SK-N-SH treated with all-trans-retinoic acid at 6 μM for 48 hours (cell line): Measurements from ENCODE around the gene FOSB.

Source experiments
- ARNTL ChIP-seq: fragments of 450-650 bp; formaldehyde crosslinking; IDR thresholded peaks from 2 replicates; pipeline ENCODE4 v1.5.0; 2020; ENCODE audit warnings: low read depth, mild to moderate bottlenecking, moderate library complexity, borderline replicate concordance
- ISL1 ChIP-seq: fragments of 250-450 bp; sonication (Bioruptor Pico); IDR thresholded peaks from 2 replicates; pipeline ENCODE4 v2.1.2; 2022; ENCODE audit warnings: mild to moderate bottlenecking, moderate library complexity
- OSR1 ChIP-seq: fragments of 250-450 bp; sonication (Bioruptor Pico); IDR thresholded peaks from 2 replicates; pipeline ENCODE4 v1.8.0; 2022; ENCODE audit warnings: moderate library complexity, mild to moderate bottlenecking, inconsistent platforms
- RARB ChIP-seq: fragments of 250-450 bp; sonication (Bioruptor Pico); IDR thresholded peaks from 2 replicates; pipeline ENCODE4 v1.8.0; 2021; ENCODE audit warnings: mild to moderate bottlenecking, moderate library complexity
- TCF4 ChIP-seq: fragments of 250-450 bp; sonication (Bioruptor Pico); IDR thresholded peaks from 2 replicates; pipeline ENCODE4 v1.8.0; 2021; ENCODE audit warnings: mild to moderate bottlenecking, moderate library complexity, borderline replicate concordance
- TOX ChIP-seq: fragments of 250-450 bp; sonication (Bioruptor Pico); IDR thresholded peaks from 2 replicates; pipeline ENCODE4 v1.8.0; 2021; ENCODE audit warnings: mild to moderate bottlenecking, moderate library complexity, borderline replicate concordance
- ZFP30 ChIP-seq: fragments of 450-650 bp; formaldehyde crosslinking; IDR thresholded peaks from 2 replicates; pipeline ENCODE4 v1.5.0; 2022; ENCODE audit warnings: mild to moderate bottlenecking, moderate library complexity
- ZNF565 ChIP-seq: fragments of 450-650 bp; formaldehyde crosslinking; conservative IDR thresholded peaks from 2 replicates; pipeline ENCODE4 v1.5.0; 2020; ENCODE audit warnings: low read depth, mild to moderate bottlenecking, moderate library complexity
- ZNF70 ChIP-seq: fragments of 450-650 bp; formaldehyde crosslinking; IDR thresholded peaks from 2 replicates; pipeline ENCODE4 v1.5.0; 2020; ENCODE audit warnings: mild to moderate bottlenecking, moderate library complexity
- ZNF8 ChIP-seq: fragments of 450-650 bp; formaldehyde crosslinking; IDR thresholded peaks from 2 replicates; pipeline ENCODE4 v1.5.0; 2020; ENCODE audit warnings: mild to moderate bottlenecking, moderate library complexity
- TF ChIP-seq, protein P1 (sequence below): fragments of 250-450 bp; sonication (Bioruptor Pico); IDR thresholded peaks from 2 replicates; pipeline ENCODE4 v1.8.0; 2020; ENCODE audit warnings: mild to moderate bottlenecking, moderate library complexity, borderline replicate concordance
- TF ChIP-seq, protein P2 (sequence below): fragments of 250-450 bp; sonication (Bioruptor Pico); IDR thresholded peaks from 2 replicates; pipeline ENCODE4 v1.5.1; 2020; ENCODE audit warnings: low read depth, mild to moderate bottlenecking, moderate library complexity
- TF ChIP-seq, protein P3 (sequence below): fragments of 250-450 bp; sonication (Bioruptor Pico); IDR thresholded peaks from 2 replicates; pipeline ENCODE4 v1.5.1; 2021; ENCODE audit warnings: mild to moderate bottlenecking, moderate library complexity
- TF ChIP-seq, protein P4 (sequence below): fragments of 250-450 bp; sonication (Bioruptor Pico); IDR thresholded peaks from 2 replicates; pipeline ENCODE4 v1.8.0; 2021; ENCODE audit warnings: low read depth, mild to moderate bottlenecking, moderate library complexity, borderline replicate concordance

DNA sequence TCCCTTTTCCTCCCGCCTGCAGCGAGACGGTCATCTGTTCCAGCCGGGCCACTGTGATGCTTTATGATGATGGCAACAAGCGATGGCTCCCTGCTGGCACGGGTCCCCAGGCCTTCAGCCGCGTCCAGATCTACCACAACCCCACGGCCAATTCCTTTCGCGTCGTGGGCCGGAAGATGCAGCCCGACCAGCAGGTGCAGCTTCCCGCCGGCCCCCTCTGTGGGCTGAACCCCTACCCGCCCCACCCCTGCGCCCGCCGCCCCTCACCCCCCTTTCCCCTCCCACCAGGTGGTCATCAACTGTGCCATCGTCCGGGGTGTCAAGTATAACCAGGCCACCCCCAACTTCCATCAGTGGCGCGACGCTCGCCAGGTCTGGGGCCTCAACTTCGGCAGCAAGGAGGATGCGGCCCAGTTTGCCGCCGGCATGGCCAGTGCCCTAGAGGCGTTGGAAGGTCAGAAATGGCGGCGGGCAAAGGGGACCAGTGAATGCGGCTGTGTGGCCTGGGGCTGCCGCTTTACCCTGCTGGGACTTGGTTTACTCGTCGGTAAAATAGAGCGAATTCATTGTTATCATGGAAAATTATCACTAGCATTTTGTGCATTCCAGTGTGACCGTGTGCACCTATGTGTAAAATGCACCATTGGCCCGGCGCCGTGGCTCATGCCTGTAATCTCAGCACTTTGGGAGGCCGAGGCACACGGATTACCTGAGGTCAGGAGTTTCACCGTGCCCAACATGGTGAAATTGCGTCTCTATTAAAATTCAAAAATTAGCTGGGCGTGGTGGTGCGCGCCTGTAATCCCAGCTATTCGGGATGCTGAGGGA, 50.1 kb downstream of the FOSB start:
- TF ChIP-seq ARNTL (CRISPR knock-in tag) (no peak), TOX (CRISPR knock-in tag) (no peak), RARB (CRISPR knock-in tag) (no peak), OSR1 (no peak), TCF4 (CRISPR knock-in tag) (no peak), ZNF565 (CRISPR knock-in tag) (no peak), ZNF8 (CRISPR knock-in tag) (no peak), ZNF70 (CRISPR knock-in tag) (no peak), ZFP30 (CRISPR knock-in tag) (no peak), ISL1 (CRISPR knock-in tag) (no peak)
- TF ChIP-seq, protein P1, sequence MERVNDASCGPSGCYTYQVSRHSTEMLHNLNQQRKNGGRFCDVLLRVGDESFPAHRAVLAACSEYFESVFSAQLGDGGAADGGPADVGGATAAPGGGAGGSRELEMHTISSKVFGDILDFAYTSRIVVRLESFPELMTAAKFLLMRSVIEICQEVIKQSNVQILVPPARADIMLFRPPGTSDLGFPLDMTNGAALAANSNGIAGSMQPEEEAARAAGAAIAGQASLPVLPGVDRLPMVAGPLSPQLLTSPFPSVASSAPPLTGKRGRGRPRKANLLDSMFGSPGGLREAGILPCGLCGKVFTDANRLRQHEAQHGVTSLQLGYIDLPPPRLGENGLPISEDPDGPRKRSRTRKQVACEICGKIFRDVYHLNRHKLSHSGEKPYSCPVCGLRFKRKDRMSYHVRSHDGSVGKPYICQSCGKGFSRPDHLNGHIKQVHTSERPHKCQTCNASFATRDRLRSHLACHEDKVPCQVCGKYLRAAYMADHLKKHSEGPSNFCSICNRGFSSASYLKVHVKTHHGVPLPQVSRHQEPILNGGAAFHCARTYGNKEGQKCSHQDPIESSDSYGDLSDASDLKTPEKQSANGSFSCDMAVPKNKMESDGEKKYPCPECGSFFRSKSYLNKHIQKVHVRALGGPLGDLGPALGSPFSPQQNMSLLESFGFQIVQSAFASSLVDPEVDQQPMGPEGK (CRISPR knock-in tag), result no peak
- TF ChIP-seq, protein P2, sequence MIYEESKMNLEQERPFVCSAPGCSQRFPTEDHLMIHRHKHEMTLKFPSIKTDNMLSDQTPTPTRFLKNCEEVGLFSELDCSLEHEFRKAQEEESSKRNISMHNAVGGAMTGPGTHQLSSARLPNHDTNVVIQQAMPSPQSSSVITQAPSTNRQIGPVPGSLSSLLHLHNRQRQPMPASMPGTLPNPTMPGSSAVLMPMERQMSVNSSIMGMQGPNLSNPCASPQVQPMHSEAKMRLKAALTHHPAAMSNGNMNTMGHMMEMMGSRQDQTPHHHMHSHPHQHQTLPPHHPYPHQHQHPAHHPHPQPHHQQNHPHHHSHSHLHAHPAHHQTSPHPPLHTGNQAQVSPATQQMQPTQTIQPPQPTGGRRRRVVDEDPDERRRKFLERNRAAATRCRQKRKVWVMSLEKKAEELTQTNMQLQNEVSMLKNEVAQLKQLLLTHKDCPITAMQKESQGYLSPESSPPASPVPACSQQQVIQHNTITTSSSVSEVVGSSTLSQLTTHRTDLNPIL (CRISPR knock-in tag), result no peak
- TF ChIP-seq, protein P3, sequence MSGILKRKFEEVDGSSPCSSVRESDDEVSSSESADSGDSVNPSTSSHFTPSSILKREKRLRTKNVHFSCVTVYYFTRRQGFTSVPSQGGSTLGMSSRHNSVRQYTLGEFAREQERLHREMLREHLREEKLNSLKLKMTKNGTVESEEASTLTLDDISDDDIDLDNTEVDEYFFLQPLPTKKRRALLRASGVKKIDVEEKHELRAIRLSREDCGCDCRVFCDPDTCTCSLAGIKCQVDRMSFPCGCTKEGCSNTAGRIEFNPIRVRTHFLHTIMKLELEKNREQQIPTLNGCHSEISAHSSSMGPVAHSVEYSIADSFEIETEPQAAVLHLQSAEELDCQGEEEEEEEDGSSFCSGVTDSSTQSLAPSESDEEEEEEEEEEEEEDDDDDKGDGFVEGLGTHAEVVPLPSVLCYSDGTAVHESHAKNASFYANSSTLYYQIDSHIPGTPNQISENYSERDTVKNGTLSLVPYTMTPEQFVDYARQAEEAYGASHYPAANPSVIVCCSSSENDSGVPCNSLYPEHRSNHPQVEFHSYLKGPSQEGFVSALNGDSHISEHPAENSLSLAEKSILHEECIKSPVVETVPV, result no peak
- TF ChIP-seq, protein P4, sequence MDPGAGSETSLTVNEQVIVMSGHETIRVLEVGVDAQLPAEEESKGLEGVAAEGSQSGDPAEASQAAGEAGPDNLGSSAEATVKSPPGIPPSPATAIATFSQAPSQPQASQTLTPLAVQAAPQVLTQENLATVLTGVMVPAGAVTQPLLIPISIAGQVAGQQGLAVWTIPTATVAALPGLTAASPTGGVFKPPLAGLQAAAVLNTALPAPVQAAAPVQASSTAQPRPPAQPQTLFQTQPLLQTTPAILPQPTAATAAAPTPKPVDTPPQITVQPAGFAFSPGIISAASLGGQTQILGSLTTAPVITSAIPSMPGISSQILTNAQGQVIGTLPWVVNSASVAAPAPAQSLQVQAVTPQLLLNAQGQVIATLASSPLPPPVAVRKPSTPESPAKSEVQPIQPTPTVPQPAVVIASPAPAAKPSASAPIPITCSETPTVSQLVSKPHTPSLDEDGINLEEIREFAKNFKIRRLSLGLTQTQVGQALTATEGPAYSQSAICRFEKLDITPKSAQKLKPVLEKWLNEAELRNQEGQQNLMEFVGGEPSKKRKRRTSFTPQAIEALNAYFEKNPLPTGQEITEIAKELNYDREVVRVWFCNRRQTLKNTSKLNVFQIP (CRISPR knock-in tag), result no peak
